NT2/D1 (cell line): ENCODE data around the gene TMEM131.
"Not testable (repeated sequence)": the region's sequence is repeated elsewhere in the genome, so short reads cannot be mapped to it uniquely, and the experiment has no call there.

Source experiments
- DNase-seq: peaks from one replicate; pipeline ENCODE4 v3.0.0-alpha.2; 2011; ENCODE audit warnings: low read depth, low spot score
- H3K27me3 ChIP-seq: 2 replicates; pipeline ENCODE4 v1.6.0; 2011; ENCODE audit warnings: mild to moderate bottlenecking; ENCODE audit not compliant: insufficient read length, insufficient read depth
- H3K36me3 ChIP-seq: 2 replicates; pipeline ENCODE4 v1.6.1; 2011; ENCODE audit warnings: mild to moderate bottlenecking, low read length, mixed read lengths; ENCODE audit not compliant: insufficient read depth, insufficient read length
- H3K4me1 ChIP-seq: 2 replicates; pipeline ENCODE4 v1.5.1; 2011; ENCODE audit not compliant: insufficient read depth, insufficient read length
- H3K4me3 ChIP-seq: 2 replicates; pipeline ENCODE4 v1.5.1; 2011; ENCODE audit warnings: low read depth; ENCODE audit not compliant: insufficient read length
- H3K9ac ChIP-seq: 2 replicates; pipeline ENCODE4 v1.6.0; 2011; ENCODE audit warnings: low read depth; ENCODE audit not compliant: insufficient read length
- H3K9me3 ChIP-seq: 2 replicates; pipeline ENCODE4 v1.5.1; 2011; ENCODE audit warnings: mild to moderate bottlenecking, low read length; ENCODE audit not compliant: insufficient read depth
- SUZ12 ChIP-seq: IDR thresholded peaks from 2 replicates; pipeline ENCODE4 v1.6.1; 2011; ENCODE audit not compliant: insufficient read length, insufficient read depth; ENCODE audit errors: extremely low read depth
- YY1 ChIP-seq: IDR thresholded peaks from 2 replicates; pipeline ENCODE4 v1.6.1; 2011; ENCODE audit not compliant: insufficient read length, insufficient read depth
- ZNF274 ChIP-seq: IDR thresholded peaks from 2 replicates; pipeline ENCODE4 v1.6.1; 2011; ENCODE audit warnings: mild to moderate bottlenecking, low read depth, low read length

TMEM131 gene

GRCh38 chr2:97910403-97911205 is 85.1 kb downstream of the TMEM131 start:
- H3K4me1 ChIP-seq: no peaks in the 10 kb centered on the region
- no peak for DNase-seq
- H3K36me3 ChIP-seq: peaks cover 12% of the 10 kb centered on the region
- H3K9ac ChIP-seq: no peak overlapping the region
- no peak for TF ChIP-seq SUZ12
- no peak for TF ChIP-seq ZNF274
- TF ChIP-seq YY1: no peak
- no peaks in the 10 kb centered on the region for H3K27me3 ChIP-seq
- no peak overlapping the region for H3K4me3 ChIP-seq
- H3K9me3 ChIP-seq: no peaks in the 10 kb centered on the region

GRCh38 chr2:97908208-97908676 is 87.5 kb downstream of the TMEM131 start:
- H3K4me3 ChIP-seq: no peak overlapping the region
- no peak overlapping the region for H3K9ac ChIP-seq
- DNase-seq: no peak
- H3K36me3 ChIP-seq: peaks cover 12% of the 10 kb centered on the region
- no peaks in the 10 kb centered on the region for H3K27me3 ChIP-seq
- H3K4me1 ChIP-seq: no peaks in the 10 kb centered on the region
- no peaks in the 10 kb centered on the region for H3K9me3 ChIP-seq
- TF ChIP-seq ZNF274 (no peak), YY1 (no peak), SUZ12 (no peak)

- TF ChIP-seq ZNF274 (no peak), SUZ12 (no peak), YY1 (no peak)
- no peak for DNase-seq
- Histone ChIP-seq H3K36me3 (peaks cover 12% of the 10 kb centered on the region), H3K4me3 (no peak overlapping the region), H3K9me3 (no peaks in the 10 kb centered on the region), H3K27me3 (no peaks in the 10 kb centered on the region), H3K9ac (no peak overlapping the region), H3K4me1 (no peaks in the 10 kb centered on the region)
These were observed 88.2 kb downstream of the TMEM131 start for GRCh38 chr2:97907369-97908100.

- H3K27me3 ChIP-seq: no peaks in the 10 kb centered on the region
- no peak overlapping the region for H3K4me3 ChIP-seq
- H3K4me1 ChIP-seq: no peaks in the 10 kb centered on the region
- H3K9ac ChIP-seq: no peak overlapping the region
- no peak for TF ChIP-seq YY1
- TF ChIP-seq SUZ12: no peak
- TF ChIP-seq ZNF274: no peak
- H3K36me3 ChIP-seq: peaks cover 12% of the 10 kb centered on the region
- H3K9me3 ChIP-seq: no peaks in the 10 kb centered on the region
- no peak for DNase-seq
These were observed 89.4 kb downstream of the TMEM131 start for GRCh38 chr2:97906307-97906706.

GRCh38 chr2:97905294-97905693 is 90.5 kb downstream of the TMEM131 start:
- Histone ChIP-seq H3K9me3 (no peaks in the 10 kb centered on the region), H3K4me1 (no peaks in the 10 kb centered on the region), H3K36me3 (peaks cover 12% of the 10 kb centered on the region), H3K9ac (no peak overlapping the region), H3K27me3 (no peaks in the 10 kb centered on the region), H3K4me3 (no peak overlapping the region)
- no peak for DNase-seq
- no peak for TF ChIP-seq ZNF274
- no peak for TF ChIP-seq SUZ12
- no peak for TF ChIP-seq YY1

- Histone ChIP-seq H3K36me3 (peaks cover 5% of the 10 kb centered on the region), H3K27me3 (no peaks in the 10 kb centered on the region), H3K4me3 (no peak overlapping the region), H3K9ac (no peak overlapping the region), H3K4me1 (no peaks in the 10 kb centered on the region), H3K9me3 (no peaks in the 10 kb centered on the region)
- TF ChIP-seq ZNF274 (no peak), YY1 (no peak), SUZ12 (no peak)
- DNase-seq: no peak
These were observed 93.9 kb downstream of the TMEM131 start for GRCh38 chr2:97901862-97902261.

GRCh38 chr2:97900806-97901205 is 94.9 kb downstream of the TMEM131 start:
- no peaks in the 10 kb centered on the region for H3K4me1 ChIP-seq
- H3K4me3 ChIP-seq: no peak overlapping the region
- no peak overlapping the region for H3K9ac ChIP-seq
- H3K9me3 ChIP-seq: no peaks in the 10 kb centered on the region
- H3K36me3 ChIP-seq: no peaks in the 10 kb centered on the region
- no peak for DNase-seq
- no peak for TF ChIP-seq ZNF274
- TF ChIP-seq SUZ12: no peak
- TF ChIP-seq YY1: no peak
- no peaks in the 10 kb centered on the region for H3K27me3 ChIP-seq

- not testable (repeated sequence) for H3K4me1 ChIP-seq, H3K36me3 ChIP-seq, DNase-seq
These were observed 102.7 kb downstream of the TMEM131 start for GRCh38 chr2:97893042-97893441.

More at GRCh38 chr2:97893042-97893441, 102.7 kb downstream of the TMEM131 start:
- not testable (repeated sequence) for H3K27me3 ChIP-seq, H3K4me3 ChIP-seq, H3K9me3 ChIP-seq, H3K9ac ChIP-seq
